Chondrocyte (in vitro differentiated cells): Measurements from ENCODE around the gene LAMB3. TPM values are rescaled to one million over a fixed set of nuclear protein-coding genes. Genes with fewer than 3 reads are reported as not detected.

Source experiments
- DNase-seq: peaks from one replicate; pipeline ENCODE4 v3.0.0; 2021; ENCODE audit warnings: mixed read lengths, low spot score
- H3K27ac Mint-ChIP-seq: one replicate; pipeline ENCODE4 v1.8.0; 2021; ENCODE audit warnings: mild to moderate bottlenecking, moderate library complexity, mixed read lengths; ENCODE audit not compliant: unreplicated experiment
- H3K27me3 Mint-ChIP-seq: 2 replicates; pipeline ENCODE4 v1.8.0; 2021; ENCODE audit warnings: low read depth, mixed read lengths
- H3K36me3 Mint-ChIP-seq: 2 replicates; pipeline ENCODE4 v1.8.0; 2021; ENCODE audit warnings: low read depth, mixed read lengths
- H3K4me1 Mint-ChIP-seq: 2 replicates; pipeline ENCODE4 v1.8.0; 2021; ENCODE audit warnings: low read depth, mild to moderate bottlenecking, mixed read lengths
- H3K4me3 Mint-ChIP-seq: one replicate; pipeline ENCODE4 v1.8.0; 2021; ENCODE audit warnings: mild to moderate bottlenecking, moderate library complexity, mixed read lengths; ENCODE audit not compliant: unreplicated experiment
- H3K9me3 Mint-ChIP-seq: 2 replicates; pipeline ENCODE4 v1.8.0; 2021; ENCODE audit warnings: low read depth, mixed read lengths
- total RNA-seq: library from RNA; stranded (reverse); gene quantifications from 3 replicates; pipeline ENCODE4 v1.2.1, GENCODE V29; 2021
- TF ChIP-seq, protein P1 (sequence below): fragments of 200-600 bp; sonication (generic); IDR thresholded peaks from 2 replicates; pipeline ENCODE4 v1.5.0; 2021; ENCODE audit warnings: antibody characterized with exemption, mild to moderate bottlenecking, moderate library complexity

The LAMB3 gene
- total RNA-seq, 1 donor from 2014 or later = 6.3 TPM

DNA sequence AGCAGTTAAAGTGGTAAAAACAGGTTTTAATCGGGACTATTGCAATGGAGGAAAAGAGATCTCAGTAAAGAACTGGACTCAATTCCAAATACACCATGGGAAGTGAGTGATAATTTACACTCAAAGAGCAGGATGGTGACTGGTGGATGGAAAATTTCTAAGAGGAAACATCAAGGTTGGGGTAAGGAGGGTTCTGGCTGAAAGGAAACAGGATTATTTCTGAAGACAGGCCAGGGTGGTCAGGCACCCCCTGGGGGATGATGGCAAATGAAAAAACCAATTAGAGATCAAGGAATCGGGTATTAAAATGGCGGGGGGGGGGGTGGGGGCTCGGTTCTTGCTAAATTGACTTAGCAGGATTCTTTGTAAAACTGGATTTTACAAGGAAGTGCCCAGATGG is 40.1 kb upstream of the LAMB3 start:
- Mint-ChIP-seq H3K4me3 (no peak overlapping the region), H3K36me3 (no peaks in the 10 kb centered on the region), H3K27me3 (peaks cover 35% of the 10 kb centered on the region), H3K4me1 (peaks cover 16% of the 10 kb centered on the region), H3K9me3 (no peaks in the 10 kb centered on the region), H3K27ac (no peak overlapping the region)
- TF ChIP-seq, protein P1, sequence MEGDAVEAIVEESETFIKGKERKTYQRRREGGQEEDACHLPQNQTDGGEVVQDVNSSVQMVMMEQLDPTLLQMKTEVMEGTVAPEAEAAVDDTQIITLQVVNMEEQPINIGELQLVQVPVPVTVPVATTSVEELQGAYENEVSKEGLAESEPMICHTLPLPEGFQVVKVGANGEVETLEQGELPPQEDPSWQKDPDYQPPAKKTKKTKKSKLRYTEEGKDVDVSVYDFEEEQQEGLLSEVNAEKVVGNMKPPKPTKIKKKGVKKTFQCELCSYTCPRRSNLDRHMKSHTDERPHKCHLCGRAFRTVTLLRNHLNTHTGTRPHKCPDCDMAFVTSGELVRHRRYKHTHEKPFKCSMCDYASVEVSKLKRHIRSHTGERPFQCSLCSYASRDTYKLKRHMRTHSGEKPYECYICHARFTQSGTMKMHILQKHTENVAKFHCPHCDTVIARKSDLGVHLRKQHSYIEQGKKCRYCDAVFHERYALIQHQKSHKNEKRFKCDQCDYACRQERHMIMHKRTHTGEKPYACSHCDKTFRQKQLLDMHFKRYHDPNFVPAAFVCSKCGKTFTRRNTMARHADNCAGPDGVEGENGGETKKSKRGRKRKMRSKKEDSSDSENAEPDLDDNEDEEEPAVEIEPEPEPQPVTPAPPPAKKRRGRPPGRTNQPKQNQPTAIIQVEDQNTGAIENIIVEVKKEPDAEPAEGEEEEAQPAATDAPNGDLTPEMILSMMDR = no peak
- DNase-seq = no peak

DNA sequence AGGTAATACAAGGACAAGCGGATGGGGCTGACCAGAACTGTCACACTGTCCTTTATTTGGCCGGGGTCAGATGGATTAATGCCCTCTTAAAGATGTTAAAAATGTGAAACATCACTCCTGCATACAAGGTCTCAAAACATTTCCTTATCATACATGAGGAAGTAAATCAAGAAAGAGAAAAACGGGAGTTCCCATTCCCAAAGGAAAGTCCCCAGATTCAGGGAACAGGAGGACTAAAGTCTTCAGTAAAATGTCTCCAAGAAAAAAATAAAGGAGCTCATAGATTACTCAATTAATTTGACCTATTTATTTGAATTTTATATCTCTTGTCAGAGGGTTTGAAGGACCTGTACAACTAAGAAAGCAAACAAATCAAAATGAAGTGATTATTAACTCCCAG is 39.0 kb upstream of the LAMB3 start:
- H3K27ac Mint-ChIP-seq = no peak overlapping the region
- H3K4me3 Mint-ChIP-seq = no peak overlapping the region
- peaks cover 16% of the 10 kb centered on the region for H3K4me1 Mint-ChIP-seq
- no peaks in the 10 kb centered on the region for H3K9me3 Mint-ChIP-seq
- TF ChIP-seq, protein P1 = no peak
- H3K36me3 Mint-ChIP-seq = no peaks in the 10 kb centered on the region
- DNase-seq = no peak
- peaks cover 29% of the 10 kb centered on the region for H3K27me3 Mint-ChIP-seq

- Mint-ChIP-seq H3K9me3 (no peaks in the 10 kb centered on the region), H3K27ac (no peak overlapping the region), H3K36me3 (no peaks in the 10 kb centered on the region), H3K4me1 (peaks cover 16% of the 10 kb centered on the region), H3K27me3 (peaks cover 24% of the 10 kb centered on the region), H3K4me3 (no peak overlapping the region)
- TF ChIP-seq, protein P1 = no peak
- no peak for DNase-seq
Observed at GRCh38 chr1:209689477-209689876, 37.3 kb upstream of the LAMB3 start.

DNA sequence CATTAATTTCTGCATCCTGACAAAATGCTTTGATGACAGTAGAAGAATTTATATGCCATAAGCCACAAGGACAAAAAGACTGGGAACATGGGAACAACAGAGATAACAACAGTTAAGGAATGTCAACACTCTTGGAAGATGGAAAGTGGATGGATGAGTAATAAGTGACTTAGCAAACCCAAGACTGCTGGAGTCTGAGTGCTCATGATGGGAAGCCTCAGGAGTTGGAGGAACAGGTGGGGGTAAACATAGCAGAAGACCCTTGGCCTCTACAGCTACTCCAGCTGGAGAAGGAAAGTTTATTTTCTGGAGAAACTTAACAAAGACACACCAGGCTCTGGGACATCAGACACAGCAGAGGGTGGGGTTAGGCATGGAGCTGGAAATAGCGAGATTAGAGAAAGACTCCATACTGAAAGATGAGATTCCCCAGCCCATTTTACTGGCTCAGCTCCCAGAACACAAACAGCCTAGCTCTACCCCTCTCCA is 36.6 kb upstream of the LAMB3 start:
- Mint-ChIP-seq H3K36me3 (no peaks in the 10 kb centered on the region), H3K9me3 (no peaks in the 10 kb centered on the region), H3K4me1 (peaks cover 16% of the 10 kb centered on the region), H3K27ac (peak overlapping the region; percentile 28), H3K4me3 (no peak overlapping the region), H3K27me3 (peaks cover 21% of the 10 kb centered on the region)
- DNase-seq = no peak
- TF ChIP-seq, protein P1 = no peak

- Mint-ChIP-seq H3K9me3 (no peaks in the 10 kb centered on the region), H3K27ac (no peak overlapping the region), H3K36me3 (no peaks in the 10 kb centered on the region), H3K4me3 (no peak overlapping the region), H3K4me1 (peaks cover 13% of the 10 kb centered on the region), H3K27me3 (peaks cover 24% of the 10 kb centered on the region)
- no peak for DNase-seq
- TF ChIP-seq, protein P1 = no peak
Observed at GRCh38 chr1:209686322-209686721, 34.1 kb upstream of the LAMB3 start.
